ENCODE data around the gene RPL37A. TPM values are rescaled to one million over a fixed set of nuclear protein-coding genes. Genes with fewer than 3 reads are reported as not detected.

Gene RPL37A
- total and polyA plus RNA-seq, 4 donors, result 494 to 1,757 (median 1,250) TPM

DNA sequence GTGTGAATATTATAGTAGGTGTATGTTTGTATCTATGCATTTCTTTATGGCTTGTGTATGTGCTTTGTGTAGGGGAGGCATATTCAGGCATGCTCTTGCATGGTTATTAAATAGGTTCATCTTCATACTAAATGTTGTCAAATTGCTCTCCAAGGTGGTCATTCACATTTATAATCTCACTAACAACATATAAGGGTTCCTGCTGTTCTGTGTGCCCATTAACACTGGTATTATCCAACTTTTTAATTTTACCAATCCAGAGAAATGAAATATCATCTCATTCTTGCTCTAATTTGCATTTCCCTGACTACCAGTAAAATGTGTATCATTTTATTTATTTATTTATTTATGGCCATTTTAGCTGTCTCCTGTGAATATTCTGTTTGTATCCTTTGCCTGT lies 29.0 kb upstream of the RPL37A start:
- Histone ChIP-seq H3K9ac (ENCODE audit: low read depth in 1 of 2, low read length in 2 of 2) (no peak overlapping the region), H3K27ac (ENCODE audit: low read depth in 1 of 2, low read length in 2 of 2) (no peak overlapping the region), H3K4me3 (ENCODE audit: low read depth in 1 of 3, low read length in 3 of 3) (no peak overlapping the region), H3K36me3 (ENCODE audit: control insufficient read depth in 4 of 4, insufficient read depth in 3 of 4, low read depth in 1 of 4, low read length in 3 of 4) (peaks cover 3 to 14% (median 6%) of the 10 kb centered on the region in 4 donors), H3K4me1 (ENCODE audit: control insufficient read depth in 4 of 4, insufficient read depth in 4 of 4, low read length in 3 of 4) (no peaks in the 10 kb centered on the region), H3K9me3 (ENCODE audit: control insufficient read depth in 4 of 4, low read length in 3 of 4) (no peaks in the 10 kb centered on the region), H3K27me3 (ENCODE audit: control insufficient read depth in 4 of 4, insufficient read depth in 4 of 4, low read length in 3 of 4) (no peaks in the 10 kb centered on the region)
- no peak for DNase-seq (ENCODE audit: low spot score)
- TF ChIP-seq JUND (IDR thresholded peaks at IDR 0.05), result no peak
- TF ChIP-seq NR2F2 (IDR thresholded peaks at IDR 0.05), result no peak
- TF ChIP-seq, protein P1, sequence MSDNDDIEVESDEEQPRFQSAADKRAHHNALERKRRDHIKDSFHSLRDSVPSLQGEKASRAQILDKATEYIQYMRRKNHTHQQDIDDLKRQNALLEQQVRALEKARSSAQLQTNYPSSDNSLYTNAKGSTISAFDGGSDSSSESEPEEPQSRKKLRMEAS (IDR thresholded peaks at IDR 0.05), result no peak
- TF ChIP-seq GABPA (IDR thresholded peaks at IDR 0.05 in 1 of 2, conservative IDR thresholded peaks at IDR 0.05 in 1 of 2), result no peak
- TF ChIP-seq TAF1 (conservative IDR thresholded peaks at IDR 0.05), result no peak
- TF ChIP-seq YY1 (IDR thresholded peaks at IDR 0.05), result no peak
- TF ChIP-seq ZBTB33 (IDR thresholded peaks at IDR 0.05), result no peak
- no peak for TF ChIP-seq RAD21 (IDR thresholded peaks at IDR 0.05)
- TF ChIP-seq, protein P2, sequence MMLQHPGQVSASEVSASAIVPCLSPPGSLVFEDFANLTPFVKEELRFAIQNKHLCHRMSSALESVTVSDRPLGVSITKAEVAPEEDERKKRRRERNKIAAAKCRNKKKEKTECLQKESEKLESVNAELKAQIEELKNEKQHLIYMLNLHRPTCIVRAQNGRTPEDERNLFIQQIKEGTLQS (IDR thresholded peaks at IDR 0.05), result no peak

- Histone ChIP-seq H3K27ac (ENCODE audit: low read depth in 1 of 2, low read length in 2 of 2) (no peak overlapping the region), H3K4me1 (ENCODE audit: control insufficient read depth in 4 of 4, insufficient read depth in 4 of 4, low read length in 3 of 4) (no peaks in the 10 kb centered on the region), H3K9me3 (ENCODE audit: control insufficient read depth in 4 of 4, low read length in 3 of 4) (no peaks in the 10 kb centered on the region), H3K27me3 (ENCODE audit: control insufficient read depth in 4 of 4, insufficient read depth in 4 of 4, low read length in 3 of 4) (no peaks in the 10 kb centered on the region), H3K9ac (ENCODE audit: low read depth in 1 of 2, low read length in 2 of 2) (no peak overlapping the region), H3K36me3 (ENCODE audit: control insufficient read depth in 4 of 4, insufficient read depth in 3 of 4, low read depth in 1 of 4, low read length in 3 of 4) (peaks cover 0 to 21% (median 4%) of the 10 kb centered on the region in 4 donors), H3K4me3 (ENCODE audit: low read depth in 1 of 3, low read length in 3 of 3) (no peak overlapping the region)
- no peak for DNase-seq (ENCODE audit: low spot score)
- 90% methylated on average over 3 of the region's 3 CpGs for WGBS
- no peak for TF ChIP-seq GABPA (IDR thresholded peaks at IDR 0.05 in 1 of 2, conservative IDR thresholded peaks at IDR 0.05 in 1 of 2)
- no peak for TF ChIP-seq EGR1 (IDR thresholded peaks at IDR 0.05; ENCODE audit: low read depth in 2 of 2)
Measured at GRCh38 chr2:216473187-216473586, 25.5 kb upstream of the RPL37A start.

- no peak for DNase-seq (ENCODE audit: low spot score)
- no peaks in the 10 kb centered on the region for H3K4me1 ChIP-seq (ENCODE audit: control insufficient read depth in 4 of 4, insufficient read depth in 4 of 4, low read length in 3 of 4)
- no peak overlapping the region for H3K9ac ChIP-seq (ENCODE audit: low read depth in 1 of 2, low read length in 2 of 2)
- no peak overlapping the region for H3K27ac ChIP-seq (ENCODE audit: low read depth in 1 of 2, low read length in 2 of 2)
- peaks cover 0 to 24% (median 11%) of the 10 kb centered on the region in 4 donors for H3K36me3 ChIP-seq (ENCODE audit: control insufficient read depth in 4 of 4, insufficient read depth in 3 of 4, low read depth in 1 of 4, low read length in 3 of 4)
- no peak for TF ChIP-seq RAD21 (IDR thresholded peaks at IDR 0.05)
- no peak for TF ChIP-seq FOXA2 (IDR thresholded peaks at IDR 0.05)
- no peak for TF ChIP-seq NR2F2 (IDR thresholded peaks at IDR 0.05)
- no peak for TF ChIP-seq RXRA (IDR thresholded peaks at IDR 0.05)
- no peak for TF ChIP-seq EGR1 (IDR thresholded peaks at IDR 0.05; ENCODE audit: low read depth in 2 of 2)
- no peaks in the 10 kb centered on the region for H3K27me3 ChIP-seq (ENCODE audit: control insufficient read depth in 4 of 4, insufficient read depth in 4 of 4, low read length in 3 of 4)
- 85% methylated on average over 12 of the region's 12 CpGs for WGBS
- no peaks in the 10 kb centered on the region for H3K9me3 ChIP-seq (ENCODE audit: control insufficient read depth in 4 of 4, low read length in 3 of 4)
- no peak overlapping the region for H3K4me3 ChIP-seq (ENCODE audit: low read depth in 1 of 3, low read length in 3 of 3)
Measured at GRCh38 chr2:216474925-216475670, 23.5 kb upstream of the RPL37A start.

Measured in liver (tissue), 9 donors.